CD4-positive, alpha-beta T cell treated with Interleukin-6 at 100 ng/mL for 8 hours (primary cell): ENCODE measurements around the gene DNAH2.

ENCODE experiments used
- DNase-seq: peaks from one replicate; pipeline ENCODE4 v3.0.0-alpha.2; 2020; ENCODE audit warnings: mixed read lengths, low spot score

The DNAH2 gene

DNA sequence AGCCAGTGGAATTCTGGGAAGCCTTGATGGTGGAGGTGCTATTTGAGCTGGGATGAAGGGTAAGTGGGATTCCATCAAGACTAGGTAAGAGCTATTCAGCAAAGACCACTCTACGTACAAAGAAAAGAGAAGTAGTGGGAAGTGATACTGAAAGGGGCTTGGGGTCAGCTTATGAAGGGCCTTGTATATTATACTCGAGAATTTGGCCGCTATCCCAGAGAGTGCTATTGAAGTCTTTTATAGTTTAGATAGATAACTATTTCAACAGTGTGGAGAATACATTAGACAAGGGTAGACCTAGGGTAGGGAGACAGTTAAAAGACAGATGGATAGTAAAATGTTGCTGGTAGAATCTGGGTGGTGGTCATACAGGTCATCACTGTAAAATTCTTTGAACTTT is 10.3 kb downstream of the DNAH2 start:
- DNase-seq: no peak

DNA sequence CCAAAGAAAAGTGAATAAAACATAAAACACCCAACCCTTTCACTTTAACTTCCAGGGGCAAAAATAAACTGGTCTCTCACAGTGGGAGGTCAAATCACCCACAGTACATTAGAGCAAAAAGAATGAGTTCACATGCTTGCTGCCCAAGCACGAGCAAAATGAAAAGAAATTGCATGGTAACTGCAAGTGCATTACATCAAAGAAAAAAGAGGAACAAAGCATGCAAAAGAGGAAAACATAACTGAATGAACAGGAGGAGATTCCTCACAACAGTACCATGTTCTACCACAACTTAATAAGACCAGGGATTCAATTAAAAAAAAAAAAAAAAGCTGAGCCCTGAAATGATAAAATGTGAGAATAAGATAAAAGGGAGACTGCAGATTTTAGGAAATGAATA is 12.3 kb downstream of the DNAH2 start:
- DNase-seq: no peak

GRCh38 chr17:7732981-7733539 is 15.5 kb downstream of the DNAH2 start:
- no peak for DNase-seq

- DNase-seq: no peak
Measured at GRCh38 chr17:7737601-7738000, 20.1 kb downstream of the DNAH2 start.

GRCh38 chr17:7739746-7740145 is 22.2 kb downstream of the DNAH2 start:
- DNase-seq: no peak

- DNase-seq: no peak
Measured at GRCh38 chr17:7740481-7741001, 23.0 kb downstream of the DNAH2 start.

DNA sequence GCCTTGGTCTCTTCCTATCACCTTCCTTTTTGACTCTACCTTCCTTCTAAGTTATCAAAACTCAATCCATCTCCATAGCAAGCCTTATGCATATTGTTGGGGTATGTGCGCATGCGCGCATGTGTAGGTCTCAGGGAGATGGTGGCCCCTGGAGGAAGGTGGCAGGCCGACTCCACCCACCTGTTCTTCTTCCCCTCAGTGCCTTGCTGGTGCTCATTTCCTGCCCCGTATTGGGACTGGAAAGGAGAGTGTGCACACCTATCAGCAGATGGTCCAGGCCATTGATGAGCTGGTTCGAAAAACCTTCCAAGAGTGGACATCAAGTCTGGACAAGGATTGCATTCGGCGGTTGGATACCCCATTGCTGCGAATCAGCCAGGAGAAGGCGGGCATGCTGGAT is 25.2 kb downstream of the DNAH2 start:
- DNase-seq: no peak

DNA sequence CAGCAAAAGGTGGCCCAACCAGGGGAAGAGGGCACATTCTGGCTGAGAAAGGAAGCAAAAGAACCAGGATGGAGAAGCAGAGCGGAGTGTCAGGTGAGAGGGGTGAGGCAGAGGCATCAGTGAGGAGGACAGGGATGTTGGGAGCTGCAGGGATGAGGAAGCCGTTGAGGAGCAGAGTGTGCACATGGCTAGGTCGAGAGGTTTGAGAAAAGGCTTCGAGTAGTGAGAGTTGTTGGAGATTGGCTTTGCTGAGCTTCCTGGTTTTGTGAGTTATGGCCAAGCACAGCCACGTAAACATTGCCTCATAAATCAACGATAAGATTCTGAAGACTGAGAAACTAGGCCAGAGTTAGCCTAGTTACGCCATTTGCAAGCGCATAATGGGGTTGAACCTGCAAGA is 26.9 kb downstream of the DNAH2 start:
- DNase-seq: no peak

GRCh38 chr17:7745748-7746470 is 28.4 kb downstream of the DNAH2 start:
- DNase-seq: no peak

GRCh38 chr17:7747635-7748071 is 30.1 kb downstream of the DNAH2 start:
- DNase-seq: no peak

DNA sequence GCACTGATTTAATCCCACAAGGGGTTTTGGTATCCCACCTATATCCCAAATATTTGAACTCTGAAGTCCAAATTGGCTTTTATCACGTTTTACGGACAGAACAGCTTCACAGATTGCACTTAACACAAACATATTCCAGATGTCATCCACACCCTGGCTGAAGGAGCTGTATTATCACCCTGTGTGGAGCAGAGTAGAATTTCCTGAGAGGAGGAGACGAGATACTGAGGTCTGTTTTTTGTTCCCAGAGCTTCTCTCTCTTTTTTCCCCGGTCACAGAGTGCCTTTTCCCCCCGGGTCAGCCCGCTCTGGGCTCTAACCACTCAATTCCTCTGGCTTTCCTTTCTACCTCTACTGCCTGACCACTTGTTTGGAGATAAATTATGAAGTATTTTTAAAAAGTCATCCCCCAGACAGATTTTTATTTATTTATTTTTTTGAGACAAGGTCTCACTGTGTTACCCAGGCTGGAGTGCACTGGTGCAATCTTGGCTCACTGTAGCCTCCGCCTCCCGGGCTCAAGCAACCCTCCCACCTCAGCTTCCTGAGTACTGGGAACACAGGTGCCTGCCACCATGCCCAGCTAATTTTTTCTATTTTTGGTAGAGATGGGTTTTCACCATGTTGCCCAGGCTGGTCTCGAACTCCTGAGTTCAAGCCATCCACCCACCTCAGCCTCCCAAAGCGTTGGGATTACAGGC is 30.7 kb downstream of the DNAH2 start:
- no peak for DNase-seq

- DNase-seq: no peak
Measured at GRCh38 chr17:7750321-7750821, 32.8 kb downstream of the DNAH2 start.

- no peak for DNase-seq
Measured at GRCh38 chr17:7754656-7755055, 37.1 kb downstream of the DNAH2 start.

DNA sequence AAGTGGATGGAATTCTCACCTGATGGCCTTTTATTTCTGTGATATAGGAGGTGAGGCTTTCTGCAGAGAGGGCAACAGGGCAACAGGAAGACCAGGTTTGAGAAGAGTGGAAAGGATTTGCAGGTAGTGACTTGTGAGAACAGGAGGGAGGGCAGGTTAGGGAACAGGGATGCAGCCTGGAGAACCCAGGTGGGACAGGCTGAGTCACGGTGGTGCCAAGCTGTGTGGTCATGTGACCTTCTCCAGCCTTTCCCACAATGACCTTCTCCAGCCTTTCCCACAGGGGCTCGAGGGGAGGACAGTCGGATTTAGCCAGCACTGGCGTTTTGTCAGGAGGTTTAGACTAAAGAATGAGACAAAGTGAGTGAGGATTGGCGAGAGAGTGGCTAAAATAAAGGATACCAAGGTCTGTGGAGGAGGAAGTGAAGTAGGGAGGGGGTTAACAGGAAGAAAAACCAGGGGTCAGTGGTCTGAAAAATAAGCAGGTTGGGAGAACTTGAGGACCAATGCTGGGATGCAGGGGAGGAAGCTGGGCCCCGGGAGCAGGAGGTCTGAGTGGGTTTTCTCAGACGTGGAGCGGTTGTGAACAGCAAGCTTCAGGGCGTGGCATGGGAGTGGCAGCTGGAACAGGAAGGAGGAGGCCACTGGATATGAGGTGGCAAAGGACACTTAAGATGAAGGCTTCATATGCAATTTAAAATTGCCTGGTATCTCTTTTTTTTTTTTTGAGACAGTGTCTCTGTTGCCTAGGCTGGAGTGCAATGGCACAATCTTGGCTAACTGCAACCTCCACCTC is 37.7 kb downstream of the DNAH2 start:
- DNase-seq: no peak

DNA sequence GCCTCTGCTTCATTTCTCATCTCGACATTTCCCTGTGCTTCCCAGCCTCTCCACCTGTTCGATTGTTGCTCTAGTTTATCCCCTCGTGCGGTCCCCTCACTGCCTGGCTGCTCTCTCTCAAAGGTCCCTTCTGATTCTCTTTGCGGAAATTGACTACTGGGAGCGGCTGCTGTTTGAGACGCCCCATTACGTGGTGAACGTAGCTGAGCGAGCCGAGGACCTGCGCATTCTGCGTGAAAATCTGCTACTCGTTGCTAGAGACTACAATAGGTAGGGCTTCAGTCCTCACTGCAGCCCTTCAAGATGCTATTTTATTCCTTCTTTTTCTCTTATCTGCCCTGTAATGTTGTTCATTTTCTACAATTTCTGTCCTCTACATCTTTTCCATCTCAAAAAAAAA is 39.4 kb downstream of the DNAH2 start:
- DNase-seq: no peak

GRCh38 chr17:7763919-7764318 is 46.4 kb downstream of the DNAH2 start:
- DNase-seq: no peak

- DNase-seq: no peak
Measured at GRCh38 chr17:7767004-7767403, 49.5 kb downstream of the DNAH2 start.

DNA sequence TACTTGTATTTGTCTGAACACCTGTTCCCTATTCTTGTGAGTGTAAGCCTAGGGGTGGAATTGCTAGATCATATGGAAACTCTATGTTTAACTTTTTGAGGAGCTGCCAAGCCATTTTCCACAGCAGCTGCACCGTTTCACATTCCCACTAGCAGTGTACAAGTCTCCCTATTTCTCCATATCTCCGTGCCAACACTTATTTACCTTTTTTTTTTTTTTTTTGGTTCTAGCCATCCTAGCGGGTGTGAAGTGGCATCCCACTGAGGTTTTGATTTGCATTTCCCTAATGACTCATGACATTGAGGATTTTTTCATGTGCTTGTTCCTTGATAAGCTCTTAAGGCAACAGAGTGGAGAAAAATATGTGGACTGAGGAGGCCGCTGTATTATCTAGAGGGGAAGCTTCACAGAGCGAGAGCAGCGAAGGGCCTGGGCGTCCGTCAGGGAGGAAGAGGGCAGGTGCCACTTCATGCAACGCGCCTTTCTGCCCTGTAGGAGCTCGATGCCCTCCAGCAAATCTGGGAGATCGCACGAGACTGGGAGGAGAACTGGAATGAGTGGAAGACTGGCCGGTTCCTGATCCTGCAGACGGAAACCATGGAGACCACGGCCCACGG is 50.0 kb downstream of the DNAH2 start:
- no peak for DNase-seq

GRCh38 chr17:7769854-7770253 is 52.3 kb downstream of the DNAH2 start:
- no peak for DNase-seq

DNA sequence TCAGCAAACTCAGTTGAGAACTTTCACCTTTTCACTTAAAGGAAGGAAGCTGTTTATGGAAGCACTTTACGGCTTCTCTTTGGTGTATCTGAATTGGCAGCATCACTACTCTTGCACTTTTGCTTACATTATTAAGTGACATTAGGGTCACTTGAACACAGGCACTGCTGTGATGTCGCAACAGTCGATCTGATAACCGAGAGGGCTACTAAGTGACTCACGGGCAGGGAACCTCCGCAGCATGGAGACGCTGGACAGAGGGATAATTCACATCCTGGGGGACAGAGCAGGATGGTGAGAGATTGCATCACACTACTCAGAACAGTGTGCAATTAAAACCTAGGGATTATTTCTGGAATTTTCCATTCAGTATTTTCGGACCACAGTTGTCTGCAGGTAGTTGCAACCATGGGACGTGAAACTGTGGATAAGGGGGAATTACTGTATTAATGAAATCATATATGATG is 56.5 kb downstream of the DNAH2 start:
- no peak for DNase-seq

DNA sequence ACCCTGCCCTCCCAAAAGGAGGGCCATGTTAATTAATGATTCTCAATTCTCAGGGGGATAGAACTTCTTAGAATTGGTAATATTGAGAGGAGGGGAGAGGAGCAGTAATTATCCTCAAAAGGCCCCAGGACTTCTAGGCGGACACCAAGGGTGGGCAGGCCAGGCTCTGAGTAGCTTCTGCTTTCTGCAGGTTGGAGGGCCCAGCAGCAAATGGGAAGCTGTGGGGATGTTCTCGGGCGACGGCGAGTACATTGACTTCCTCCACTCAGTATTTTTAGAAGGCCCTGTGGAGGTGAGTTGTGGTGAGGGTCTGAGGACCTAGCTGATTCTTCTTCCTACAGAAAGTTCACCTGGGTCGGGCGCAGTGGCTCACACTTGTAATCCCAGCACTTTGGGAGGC is 57.5 kb downstream of the DNAH2 start:
- no peak for DNase-seq

DNA sequence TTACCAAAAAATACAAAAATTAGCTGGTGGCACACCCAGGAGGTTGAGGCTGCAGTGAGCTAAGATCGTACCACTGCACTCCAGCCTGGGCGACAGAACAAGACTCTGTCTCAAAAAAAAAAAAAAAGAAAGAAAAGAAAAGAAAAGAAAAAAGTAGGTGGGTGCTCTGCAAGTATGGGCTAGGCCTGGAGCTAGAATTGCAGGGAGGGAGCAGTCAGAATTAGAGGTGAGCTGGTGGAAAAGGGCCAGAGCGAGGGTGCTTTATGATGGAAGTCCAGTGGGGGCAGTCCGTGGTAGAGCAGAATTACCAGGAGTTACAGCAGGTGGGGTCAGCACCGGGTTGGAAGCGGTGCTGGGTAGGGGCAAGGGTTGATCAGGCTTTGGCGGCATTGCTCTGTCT is 59.5 kb downstream of the DNAH2 start:
- DNase-seq: no peak
